IMR-90 (cell line): ENCODE measurements around the gene FOXP1. TPM values are rescaled to one million over a fixed set of nuclear protein-coding genes. Genes with fewer than 3 reads are reported as not detected.

Experiments used
- ATAC-seq: fragments of 200-7000 bp; cut with Tn5 transposase; 2 replicates; pipeline ENCODE4 v1.9.1; 2020; ENCODE audit warnings: low read depth, mild to moderate bottlenecking, moderate library complexity
- BruUV-seq: library from RNA; stranded (reverse); fragments of 400-500 nt; replicated peaks from 2 replicates; lab custom pipeline; 2021; lab: Mats Ljungman, UMichigan
- CTCF ChIA-PET: fragments of 300-600 bp; formaldehyde crosslinking; extraction: SDS; loops from one replicate; lab custom pipeline; 2021; ENCODE audit warnings: antibody characterized with exemption; lab: Yijun Ruan, JAX
- POLR2A ChIA-PET: fragments of 300-600 bp; sonication (Branson Sonifier 250); formaldehyde crosslinking; loops from one replicate; lab custom pipeline; 2022; ENCODE audit warnings: antibody characterized with exemption; ENCODE audit not compliant: unreplicated experiment; lab: Charles Lee
- DNase-seq: peaks from one replicate; pipeline ENCODE4 v3.0.0; 2013
- H2AFZ ChIP-seq: replicated peaks from 2 replicates; pipeline ENCODE3; 2013; ENCODE audit warnings: low read length, mild to moderate bottlenecking; ENCODE audit not compliant: poor library complexity
- H2AK5ac ChIP-seq: 2 replicates; pipeline ENCODE4 v1.6.1; 2013; ENCODE audit warnings: low read depth, low read length, inconsistent platforms
- H2AK9ac ChIP-seq: replicated peaks from 2 replicates; pipeline ENCODE3; 2013; ENCODE audit warnings: mild to moderate bottlenecking, low read depth, low read length, moderate library complexity; ENCODE audit not compliant: poor library complexity
- H2BK120ac ChIP-seq: 2 replicates; pipeline ENCODE4 v1.6.1; 2013; ENCODE audit warnings: low read depth, low read length, inconsistent platforms
- H2BK15ac ChIP-seq: 3 replicates; pipeline ENCODE4 v1.6.1; 2013; ENCODE audit warnings: low read depth, low read length, inconsistent platforms
- H2BK20ac ChIP-seq: 2 replicates; pipeline ENCODE4 v1.6.1; 2013; ENCODE audit warnings: low read depth, mild to moderate bottlenecking, inconsistent platforms, low read length, moderate library complexity
- H2BK5ac ChIP-seq: 2 replicates; pipeline ENCODE4 v1.6.1; 2013; ENCODE audit warnings: mild to moderate bottlenecking, low read depth, low read length, inconsistent platforms; ENCODE audit not compliant: poor library complexity, severe bottlenecking
- H3K14ac ChIP-seq: replicated peaks from 2 replicates; pipeline ENCODE4 v1.6.1; 2013; ENCODE audit warnings: low read depth, low read length, inconsistent platforms
- H3K18ac ChIP-seq: 2 replicates; pipeline ENCODE4 v1.6.1; 2013; ENCODE audit warnings: low read depth, low read length, control low read depth
- H3K23ac ChIP-seq: 2 replicates; pipeline ENCODE4 v1.6.1; 2013; ENCODE audit warnings: low read depth, low read length, inconsistent platforms
- H3K27ac ChIP-seq: 2 replicates; pipeline ENCODE4 v1.5.1; 2013; ENCODE audit warnings: mild to moderate bottlenecking, control low read depth, low read length; ENCODE audit not compliant: insufficient read depth
- H3K27me3 ChIP-seq: 2 replicates; pipeline ENCODE4 v1.6.1; 2013; ENCODE audit warnings: low read length; ENCODE audit not compliant: control insufficient read depth, insufficient read depth
- H3K36me3 ChIP-seq: 2 replicates; pipeline ENCODE4 v1.6.1; 2013; ENCODE audit warnings: low read length, mixed read lengths; ENCODE audit not compliant: control insufficient read depth, insufficient read depth
- H3K4ac ChIP-seq: 2 replicates; pipeline ENCODE4 v1.6.1; 2013; ENCODE audit warnings: low read depth, low read length, inconsistent platforms
- H3K4me1 ChIP-seq: 2 replicates; pipeline ENCODE4 v1.6.1; 2013; ENCODE audit warnings: low read length, mixed read lengths; ENCODE audit not compliant: control insufficient read depth, insufficient read depth
- H3K4me2 ChIP-seq: 2 replicates; pipeline ENCODE4 v1.6.1; 2013; ENCODE audit warnings: low read depth, mild to moderate bottlenecking, control low read depth, low read length, moderate library complexity
- H3K4me3 ChIP-seq: 2 replicates; pipeline ENCODE4 v1.5.1; 2013; ENCODE audit warnings: low read depth, mild to moderate bottlenecking, control low read depth, low read length, moderate library complexity; ENCODE audit not compliant: insufficient read depth
- H3K56ac ChIP-seq: 2 replicates; pipeline ENCODE4 v1.6.1; 2013; ENCODE audit warnings: low read length, inconsistent platforms; ENCODE audit not compliant: insufficient read depth; ENCODE audit errors: extremely low read depth
- H3K79me1 ChIP-seq, 2 experiments: 2 replicates each; pipeline ENCODE4 v1.6.1; 2013; ENCODE audit warnings: low read length in 2 of 2, inconsistent platforms in 1 of 2, low read depth in 1 of 2
- H3K9ac ChIP-seq: 2 replicates; pipeline ENCODE4 v1.6.1; 2013; ENCODE audit warnings: low read depth, low read length, control low read depth
- H3K9me1 ChIP-seq: 2 replicates; pipeline ENCODE4 v1.6.1; 2013; ENCODE audit warnings: low read length, inconsistent platforms; ENCODE audit not compliant: insufficient read depth
- H3K9me3 ChIP-seq: 2 replicates; pipeline ENCODE4 v1.6.1; 2013; ENCODE audit warnings: low read length; ENCODE audit not compliant: control insufficient read depth, insufficient read depth
- H4K20me1 ChIP-seq: 2 replicates; pipeline ENCODE4 v1.6.1; 2013; ENCODE audit warnings: low read length, inconsistent platforms; ENCODE audit not compliant: insufficient read depth
- H4K5ac ChIP-seq: 2 replicates; pipeline ENCODE4 v1.6.1; 2013; ENCODE audit warnings: mild to moderate bottlenecking, low read depth, low read length, control low read depth
- H4K8ac ChIP-seq, 2 experiments: 2 replicates each; pipeline ENCODE4 v1.6.1; 2013; ENCODE audit warnings: low read depth in 2 of 2, low read length in 2 of 2, control low read depth in 1 of 2, inconsistent platforms in 1 of 2
- H4K91ac ChIP-seq: 2 replicates; pipeline ENCODE4 v1.6.1; 2013; ENCODE audit warnings: low read depth, low read length, inconsistent platforms; ENCODE audit not compliant: insufficient read depth
- MAFK ChIP-seq: IDR thresholded peaks from 2 replicates; pipeline ENCODE4 v1.6.1; 2012; ENCODE audit warnings: low read depth, low read length, improper control_type of control experiment
- POLR2A ChIP-seq: IDR thresholded peaks from 2 replicates; pipeline ENCODE4 v1.6.1; 2012; ENCODE audit warnings: mild to moderate bottlenecking, low read depth, low read length
- RAD21 ChIP-seq: IDR thresholded peaks from 2 replicates; pipeline ENCODE4 v1.6.1; 2012; ENCODE audit warnings: low read length, improper control_type of control experiment
- SMC3 ChIP-seq: fragments of 150-350 bp; IDR thresholded peaks from 2 replicates; pipeline ENCODE4 v1.6.1; 2016; ENCODE audit warnings: low read depth, mild to moderate bottlenecking, antibody characterized with exemption, low read length, moderate library complexity
- WGBS, 2 experiments: methylation state at CpG; one replicate each; pipeline versions ENCODE4 v1.1.5 to v1.1.7; 2013; ENCODE audit warnings: missing lambda C conversion rate in 2 of 2; ENCODE audit not compliant: insufficient read length in 1 of 2; ENCODE audit errors: extremely low coverage in 2 of 2; 5-methylcytosine and 5-hydroxymethylcytosine counted together
- dilution Hi-C: fragments of 300-500 bp; cut with HindIII; formaldehyde crosslinking; loops from one replicate; pipeline ENCODE4 v1.14.3; 2018; ENCODE audit warnings: low sequenced_read_pairs; ENCODE audit not compliant: unreplicated experiment
- in situ Hi-C: fragments of 300-500 bp; cut with MboI; formaldehyde crosslinking; loops from 3 replicates; pipeline ENCODE4 v1.14.3; 2019; ENCODE audit warnings: low sequenced_read_pairs, inconsistent platforms, mixed read lengths
- intact Hi-C: fragments of 100-400 bp; cut with micrococcal nuclease; formaldehyde crosslinking; loops from 2 replicates; pipeline ENCODE4 v1.10.0; 2022
- polyA plus RNA-seq, 3 experiments: library from polyadenylated mRNA; depleted of rRNA; stranded (reverse); fragments of >200 nt; gene quantifications; 2 replicates each; pipeline ENCODE4 v1.2.3, GENCODE V29; 2012; ENCODE audit warnings: low replicate concordance in 1 of 3
- total RNA-seq: library from RNA; depleted of rRNA; stranded (reverse); fragments of >200 nt; gene quantifications from 2 replicates; pipeline ENCODE4 v1.2.3, GENCODE V29; 2012
- TF ChIP-seq, protein P1 (sequence below): conservative IDR thresholded peaks from 2 replicates; pipeline ENCODE4 v1.5.1; 2012; ENCODE audit warnings: mild to moderate bottlenecking, low read depth, low read length, improper control_type of control experiment

Gene FOXP1
- total and polyA plus RNA-seq, 2 of the 4 experiments (the other 2 are of a cell fraction): 37.0 to 132 TPM

DNA sequence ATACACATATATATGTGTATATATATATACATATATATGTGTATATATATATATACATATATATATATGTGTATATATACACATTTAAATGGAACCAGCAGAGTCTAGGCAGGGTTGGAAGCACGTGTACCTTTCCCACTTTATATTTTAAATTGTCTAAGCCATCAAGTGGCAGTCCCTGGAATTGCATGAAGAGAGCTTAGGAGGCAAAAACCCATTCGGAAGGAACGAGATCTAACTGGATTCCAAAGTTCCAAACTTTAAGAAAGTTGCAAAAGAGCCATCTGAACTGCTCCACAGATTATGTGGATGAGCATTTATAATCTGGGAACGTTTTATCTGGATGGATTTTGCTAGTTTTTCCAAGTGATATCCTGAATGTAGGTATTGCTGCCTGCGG, 186.5 kb downstream of the FOXP1 start:
- H2AK5ac ChIP-seq: no peak overlapping the region
- no peaks in the 10 kb centered on the region for H3K27me3 ChIP-seq
- H3K27ac ChIP-seq: no peak overlapping the region
- H3K9me3 ChIP-seq: no peaks in the 10 kb centered on the region
- dilution Hi-C loops: no loop called here
- no peak overlapping the region for H3K18ac ChIP-seq
- TF ChIP-seq MAFK (no peak), SMC3 (peak; percentile 46), POLR2A (no peak), RAD21 (peak; percentile 42)
- TF ChIP-seq, protein P1, sequence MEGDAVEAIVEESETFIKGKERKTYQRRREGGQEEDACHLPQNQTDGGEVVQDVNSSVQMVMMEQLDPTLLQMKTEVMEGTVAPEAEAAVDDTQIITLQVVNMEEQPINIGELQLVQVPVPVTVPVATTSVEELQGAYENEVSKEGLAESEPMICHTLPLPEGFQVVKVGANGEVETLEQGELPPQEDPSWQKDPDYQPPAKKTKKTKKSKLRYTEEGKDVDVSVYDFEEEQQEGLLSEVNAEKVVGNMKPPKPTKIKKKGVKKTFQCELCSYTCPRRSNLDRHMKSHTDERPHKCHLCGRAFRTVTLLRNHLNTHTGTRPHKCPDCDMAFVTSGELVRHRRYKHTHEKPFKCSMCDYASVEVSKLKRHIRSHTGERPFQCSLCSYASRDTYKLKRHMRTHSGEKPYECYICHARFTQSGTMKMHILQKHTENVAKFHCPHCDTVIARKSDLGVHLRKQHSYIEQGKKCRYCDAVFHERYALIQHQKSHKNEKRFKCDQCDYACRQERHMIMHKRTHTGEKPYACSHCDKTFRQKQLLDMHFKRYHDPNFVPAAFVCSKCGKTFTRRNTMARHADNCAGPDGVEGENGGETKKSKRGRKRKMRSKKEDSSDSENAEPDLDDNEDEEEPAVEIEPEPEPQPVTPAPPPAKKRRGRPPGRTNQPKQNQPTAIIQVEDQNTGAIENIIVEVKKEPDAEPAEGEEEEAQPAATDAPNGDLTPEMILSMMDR: peak; percentile 43
- no peak overlapping the region for H3K4ac ChIP-seq
- BruUV-seq: no TSS peak
- no peak overlapping the region for H2AFZ ChIP-seq
- H3K9ac ChIP-seq: no peak overlapping the region
- no peak overlapping the region for H4K8ac ChIP-seq
- H4K91ac ChIP-seq: no peak overlapping the region
- peak; percentile 30 for DNase-seq
- H3K4me2 ChIP-seq: no peak overlapping the region
- peaks cover 6% of the 10 kb centered on the region for H3K4me1 ChIP-seq
- H2BK20ac ChIP-seq: no peak overlapping the region
- no peak overlapping the region for H3K56ac ChIP-seq
- in situ Hi-C loops: no loop called here
- no peaks in the 10 kb centered on the region for H3K36me3 ChIP-seq
- ChIA-PET CTCF (interaction anchor here (0.5 to 1.6 kb wide), 8 partner anchors 14 to 338 kb away, joined by 3 to 4 read pairs (median 3); no protein-coding TSS in a partner anchor), POLR2A (interaction anchor here (0.5 kb wide), 1 partner anchor 39 kb away, joined by 4 read pairs; no protein-coding TSS in a partner anchor)
- H4K5ac ChIP-seq: no peak overlapping the region
- no peak overlapping the region for H3K4me3 ChIP-seq
- peaks cover 8% of the 10 kb centered on the region for H3K9me1 ChIP-seq
- H3K14ac ChIP-seq: no peak overlapping the region
- no peak overlapping the region for H2BK120ac ChIP-seq
- H3K23ac ChIP-seq: no peak overlapping the region
- H2AK9ac ChIP-seq: no peak overlapping the region
- no peak overlapping the region for H2BK15ac ChIP-seq
- peaks cover 17 to 32% of the 10 kb centered on the region in 2 experiments for H3K79me1 ChIP-seq
- no peaks in the 10 kb centered on the region; the same call in 1 of the 2 replicates for H4K20me1 ChIP-seq
- peak; percentile 40; the same call in 1 of the 2 replicates for ATAC-seq
- H2BK5ac ChIP-seq: no peak overlapping the region
- no CpG with 5 or more reads among the region's 5 CpGs for WGBS, 2 experiments
- intact Hi-C loops: loop anchor here (1.0 kb wide), 1 partner anchor 188 kb away; no protein-coding TSS in a partner anchor
